Natural killer cell (primary cell): ENCODE data around the gene DGKD. TPM values are rescaled to one million over a fixed set of nuclear protein-coding genes. Genes with fewer than 3 reads are reported as not detected.
A peak's percentile ranks its signal among the peaks of the same experiment; 100 is the strongest.

ENCODE experiments used
- ATAC-seq, 3 donors: fragments of 150-1000 bp in 2 of 3; fragments of 200-7000 bp in 1 of 3; cut with Tn5 transposase; 1 replicate in 1 of 3; 2 replicates in 2 of 3; pipeline ENCODE4 v1.10.0; 2021; ENCODE audit warnings: mild to moderate bottlenecking in 2 of 3, moderate library complexity in 2 of 3
- DNase-seq, 2 donors: peaks; one replicate each; pipeline versions ENCODE4 v3.0.0 to v3.0.0-alpha.2; 2013 to 2021; ENCODE audit warnings: mixed read lengths in 1 of 2
- H3K27ac ChIP-seq: one replicate; pipeline ENCODE4 v1.5.1; 2013; ENCODE audit warnings: mild to moderate bottlenecking, low read length
- H3K27me3 ChIP-seq: one replicate; pipeline ENCODE4 v1.6.1; 2013; ENCODE audit warnings: low read length; ENCODE audit not compliant: control insufficient read depth, insufficient read depth
- H3K36me3 ChIP-seq: one replicate; pipeline ENCODE4 v1.6.1; 2013; ENCODE audit warnings: low read length; ENCODE audit not compliant: control insufficient read depth, insufficient read depth
- H3K4me1 ChIP-seq: one replicate; pipeline ENCODE4 v1.6.1; 2013; ENCODE audit warnings: low read length; ENCODE audit not compliant: control insufficient read depth, insufficient read depth
- H3K4me3 ChIP-seq: one replicate; pipeline ENCODE4 v1.5.1; 2013; ENCODE audit warnings: low read length
- H3K9me3 ChIP-seq: one replicate; pipeline ENCODE4 v1.6.1; 2013; ENCODE audit warnings: low read length; ENCODE audit not compliant: control insufficient read depth, insufficient read depth
- H3K27ac Mint-ChIP-seq, 2 donors: one replicate each; pipeline ENCODE4 v1.8.0; 2022; ENCODE audit warnings: mild to moderate bottlenecking in 2 of 2, mixed read lengths in 2 of 2, moderate library complexity in 1 of 2
- H3K27me3 Mint-ChIP-seq, 2 donors: one replicate each; pipeline ENCODE4 v1.8.0; 2022; ENCODE audit warnings: low read depth in 2 of 2, mixed read lengths in 2 of 2
- H3K36me3 Mint-ChIP-seq: one replicate; pipeline ENCODE4 v1.8.0; 2022; ENCODE audit warnings: mixed read lengths
- H3K4me1 Mint-ChIP-seq, 2 donors: one replicate each; pipeline ENCODE4 v1.8.0; 2022; ENCODE audit warnings: mixed read lengths in 2 of 2
- H3K4me3 Mint-ChIP-seq: one replicate; pipeline ENCODE4 v1.8.0; 2022; ENCODE audit warnings: mild to moderate bottlenecking, moderate library complexity, mixed read lengths
- H3K9me3 Mint-ChIP-seq, 2 donors: one replicate each; pipeline ENCODE4 v1.8.0; 2022; ENCODE audit warnings: mixed read lengths in 2 of 2
- WGBS: methylation state at CpG from one replicate; pipeline ENCODE4 v1.1.7; 2013; ENCODE audit warnings: missing lambda C conversion rate; ENCODE audit not compliant: insufficient coverage; 5-methylcytosine and 5-hydroxymethylcytosine counted together
- intact Hi-C: fragments of 100-400 bp; cut with micrococcal nuclease; formaldehyde crosslinking; loops from one replicate; pipeline ENCODE4 v1.14.2; 2022
- total RNA-seq, 4 donors: library from RNA; stranded (reverse); fragments of 120-200 nt in 1 of 4; gene quantifications; one replicate each; pipeline versions ENCODE4 v1.2.3 to v1.2.4, GENCODE V29; 2013 to 2022
- TF ChIP-seq, protein P1 (sequence below): fragments of 200-600 bp; IDR thresholded peaks from one replicate; pipeline ENCODE4 v1.8.0; 2022; ENCODE audit warnings: antibody characterized with exemption

The DGKD gene
- total RNA-seq, 3 donors from 2014 or later (not counting 1 experiment from before 2014, with no cell fraction given) = 299 to 456 (median 329) TPM

GRCh38 chr2:233361297-233361696 lies 7.0 kb downstream of the DGKD start:
- H3K27ac Mint-ChIP-seq = peak overlapping the region; percentile 86 to 93
- Histone ChIP-seq H3K4me1 (peaks cover 40% of the 10 kb centered on the region), H3K36me3 (peaks cover 16% of the 10 kb centered on the region), H3K27ac (no peak overlapping the region), H3K27me3 (no peaks in the 10 kb centered on the region), H3K9me3 (peaks cover 3% of the 10 kb centered on the region), H3K4me3 (no peak overlapping the region)
- peaks cover 84 to 91% of the 10 kb centered on the region in 2 donors for H3K4me1 Mint-ChIP-seq
- no peaks in the 10 kb centered on the region for H3K27me3 Mint-ChIP-seq
- H3K36me3 Mint-ChIP-seq = peaks cover 14% of the 10 kb centered on the region
- ATAC-seq (no peak), DNase-seq (no peak)
- peaks cover 2 to 3% of the 10 kb centered on the region in 2 donors for H3K9me3 Mint-ChIP-seq
- H3K4me3 Mint-ChIP-seq = no peak overlapping the region
- intact Hi-C loops = no loop called here
- 98% methylated on average over 7 of the region's 7 CpGs for WGBS
- TF ChIP-seq, protein P1, sequence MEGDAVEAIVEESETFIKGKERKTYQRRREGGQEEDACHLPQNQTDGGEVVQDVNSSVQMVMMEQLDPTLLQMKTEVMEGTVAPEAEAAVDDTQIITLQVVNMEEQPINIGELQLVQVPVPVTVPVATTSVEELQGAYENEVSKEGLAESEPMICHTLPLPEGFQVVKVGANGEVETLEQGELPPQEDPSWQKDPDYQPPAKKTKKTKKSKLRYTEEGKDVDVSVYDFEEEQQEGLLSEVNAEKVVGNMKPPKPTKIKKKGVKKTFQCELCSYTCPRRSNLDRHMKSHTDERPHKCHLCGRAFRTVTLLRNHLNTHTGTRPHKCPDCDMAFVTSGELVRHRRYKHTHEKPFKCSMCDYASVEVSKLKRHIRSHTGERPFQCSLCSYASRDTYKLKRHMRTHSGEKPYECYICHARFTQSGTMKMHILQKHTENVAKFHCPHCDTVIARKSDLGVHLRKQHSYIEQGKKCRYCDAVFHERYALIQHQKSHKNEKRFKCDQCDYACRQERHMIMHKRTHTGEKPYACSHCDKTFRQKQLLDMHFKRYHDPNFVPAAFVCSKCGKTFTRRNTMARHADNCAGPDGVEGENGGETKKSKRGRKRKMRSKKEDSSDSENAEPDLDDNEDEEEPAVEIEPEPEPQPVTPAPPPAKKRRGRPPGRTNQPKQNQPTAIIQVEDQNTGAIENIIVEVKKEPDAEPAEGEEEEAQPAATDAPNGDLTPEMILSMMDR = no peak

GRCh38 chr2:233362742-233363141 lies 8.4 kb downstream of the DGKD start:
- H3K4me1 ChIP-seq = peaks cover 35% of the 10 kb centered on the region
- Mint-ChIP-seq H3K4me3 (no peak overlapping the region), H3K9me3 (peaks cover 2 to 3% of the 10 kb centered on the region in 2 donors), H3K36me3 (peaks cover 14% of the 10 kb centered on the region), H3K27ac (peak overlapping the region; percentile 65 to 93), H3K4me1 (peaks cover 84 to 91% of the 10 kb centered on the region in 2 donors), H3K27me3 (no peaks in the 10 kb centered on the region)
- intact Hi-C loops = no loop called here
- peaks cover 3% of the 10 kb centered on the region for H3K9me3 ChIP-seq
- no peaks in the 10 kb centered on the region for H3K27me3 ChIP-seq
- no peak overlapping the region for H3K27ac ChIP-seq
- ATAC-seq (peak; percentile 56 to 64 (median 57)), DNase-seq (no peak)
- H3K4me3 ChIP-seq = no peak overlapping the region
- 50% methylated on average over 2 of the region's 2 CpGs for WGBS
- peaks cover 16% of the 10 kb centered on the region for H3K36me3 ChIP-seq
- TF ChIP-seq, protein P1 = no peak

GRCh38 chr2:233363744-233364235 lies 9.5 kb downstream of the DGKD start:
- ATAC-seq = no peak
- H3K36me3 ChIP-seq = peaks cover 19% of the 10 kb centered on the region
- peaks cover 14% of the 10 kb centered on the region for H3K36me3 Mint-ChIP-seq
- intact Hi-C loops = no loop called here
- H3K4me3 ChIP-seq = no peak overlapping the region
- H3K4me3 Mint-ChIP-seq = peak overlapping the region; percentile 19
- DNase-seq = no peak
- WGBS = 70% methylated on average over 6 of the region's 6 CpGs
- TF ChIP-seq, protein P1 = no peak
- H3K27ac ChIP-seq = no peak overlapping the region
- no peaks in the 10 kb centered on the region for H3K27me3 ChIP-seq
- H3K9me3 Mint-ChIP-seq = peaks cover 2 to 3% of the 10 kb centered on the region in 2 donors
- H3K4me1 Mint-ChIP-seq = peaks cover 80 to 91% of the 10 kb centered on the region in 2 donors
- peak overlapping the region; percentile 65 to 79 for H3K27ac Mint-ChIP-seq
- peaks cover 33% of the 10 kb centered on the region for H3K4me1 ChIP-seq
- H3K27me3 Mint-ChIP-seq = no peaks in the 10 kb centered on the region
- H3K9me3 ChIP-seq = peaks cover 3% of the 10 kb centered on the region
